Mesendoderm (in vitro differentiated cells): ENCODE measurements around the gene GAPVD1.
"Not testable (repeated sequence)": the region's sequence is repeated elsewhere in the genome, so short reads cannot be mapped to it uniquely, and the experiment has no call there.

Experiments
- DNase-seq: peaks from one replicate; pipeline ENCODE4 v3.0.0; 2013
- H2AK5ac ChIP-seq: 2 replicates; pipeline ENCODE4 v1.6.1; 2013; ENCODE audit warnings: low read length, inconsistent platforms
- H2BK120ac ChIP-seq: 2 replicates; pipeline ENCODE4 v1.6.1; 2013; ENCODE audit warnings: low read depth, mild to moderate bottlenecking, low read length, moderate library complexity, mixed read lengths
- H2BK15ac ChIP-seq: replicated peaks from 2 replicates; pipeline ENCODE4 v1.6.1; 2013; ENCODE audit warnings: low read depth, mild to moderate bottlenecking, moderate library complexity
- H2BK5ac ChIP-seq: 2 replicates; pipeline ENCODE4 v1.6.1; 2013; ENCODE audit warnings: low read length, inconsistent platforms
- H3K18ac ChIP-seq: 2 replicates; pipeline ENCODE4 v1.6.1; 2013; ENCODE audit warnings: mild to moderate bottlenecking, low read length, mixed read lengths
- H3K23ac ChIP-seq: one replicate; pipeline ENCODE4 v1.6.1; 2013; ENCODE audit warnings: low read length
- H3K27ac ChIP-seq: 2 replicates; pipeline ENCODE4 v1.5.1; 2013; ENCODE audit warnings: low read depth, mild to moderate bottlenecking, inconsistent platforms, low read length, moderate library complexity
- H3K27me3 ChIP-seq: 2 replicates; pipeline ENCODE4 v1.6.1; 2013; ENCODE audit warnings: low read length, control low read depth, mild to moderate bottlenecking, inconsistent platforms; ENCODE audit not compliant: insufficient read depth, poor library complexity
- H3K36me3 ChIP-seq: 2 replicates; pipeline ENCODE4 v1.6.1; 2013; ENCODE audit warnings: low read length, inconsistent platforms; ENCODE audit not compliant: control insufficient read depth, insufficient read depth
- H3K4ac ChIP-seq: one replicate; pipeline ENCODE4 v1.6.1; 2013; ENCODE audit warnings: low read depth, mild to moderate bottlenecking, low read length, moderate library complexity
- H3K4me1 ChIP-seq: 2 replicates; pipeline ENCODE4 v1.6.1; 2013; ENCODE audit warnings: low read depth, low read length, inconsistent platforms; ENCODE audit not compliant: control insufficient read depth
- H3K4me2 ChIP-seq: 2 replicates; pipeline ENCODE4 v1.6.1; 2013; ENCODE audit warnings: low read length
- H3K4me3 ChIP-seq: 2 replicates; pipeline ENCODE4 v1.5.1; 2013; ENCODE audit warnings: mild to moderate bottlenecking, low read length
- H3K56ac ChIP-seq: one replicate; pipeline ENCODE4 v1.6.1; 2013; ENCODE audit warnings: low read length
- H3K79me1 ChIP-seq: 2 replicates; pipeline ENCODE4 v1.6.1; 2013; ENCODE audit warnings: low read length, inconsistent platforms
- H3K79me2 ChIP-seq: 2 replicates; pipeline ENCODE4 v1.6.1; 2013; ENCODE audit warnings: mild to moderate bottlenecking, low read length; ENCODE audit not compliant: control insufficient read depth, insufficient read depth
- H3K9ac ChIP-seq: 2 replicates; pipeline ENCODE4 v1.6.1; 2013; ENCODE audit warnings: low read length, inconsistent platforms
- H4K5ac ChIP-seq: one replicate; pipeline ENCODE4 v1.6.1; 2013; ENCODE audit warnings: low read length
- H4K8ac ChIP-seq: one replicate; pipeline ENCODE4 v1.6.1; 2013; ENCODE audit warnings: low read depth, mild to moderate bottlenecking, control low read depth, low read length, moderate library complexity
- WGBS: extraction: QIAGEN DNeasy Blood & Tissue Kit; methylation state at CpG from one replicate; pipeline ENCODE4 v1.1.7; 2013; ENCODE audit warnings: low lambda C conversion rate, missing lambda C conversion rate; ENCODE audit not compliant: insufficient coverage; ENCODE audit errors: extremely low coverage; 5-methylcytosine and 5-hydroxymethylcytosine counted together

The GAPVD1 gene

DNA sequence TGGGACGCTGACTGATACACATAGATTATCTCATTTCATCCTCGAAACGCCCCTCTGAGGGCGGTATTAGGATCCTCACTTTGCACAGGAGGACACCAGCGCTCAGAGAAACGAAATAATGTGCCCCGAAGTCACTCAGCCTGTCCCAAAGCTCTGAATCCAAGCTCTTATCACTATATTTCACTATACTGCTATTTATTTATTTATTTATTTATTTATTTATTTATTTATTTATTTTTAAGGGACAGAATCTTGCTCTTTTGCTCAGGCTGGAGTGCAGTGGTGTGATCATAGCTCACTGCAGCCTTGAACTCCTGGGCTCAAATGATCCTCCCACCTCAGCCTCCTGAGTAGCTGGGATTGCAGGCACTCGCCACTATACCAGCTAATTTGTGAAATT lies 138.6 kb downstream of the GAPVD1 start:
- H3K4me2 ChIP-seq, H3K27me3 ChIP-seq, H3K4me3 ChIP-seq, H2BK15ac ChIP-seq, H2BK5ac ChIP-seq, H3K27ac ChIP-seq, H4K5ac ChIP-seq, H3K79me1 ChIP-seq, H4K8ac ChIP-seq, H3K9ac ChIP-seq, H2BK120ac ChIP-seq, H3K36me3 ChIP-seq, H3K4me1 ChIP-seq, H3K79me2 ChIP-seq, H2AK5ac ChIP-seq, H3K23ac ChIP-seq, H3K18ac ChIP-seq, H3K4ac ChIP-seq, DNase-seq, H3K56ac ChIP-seq: not testable (repeated sequence)
- no CpG with 5 or more reads among the region's 8 CpGs for WGBS

DNA sequence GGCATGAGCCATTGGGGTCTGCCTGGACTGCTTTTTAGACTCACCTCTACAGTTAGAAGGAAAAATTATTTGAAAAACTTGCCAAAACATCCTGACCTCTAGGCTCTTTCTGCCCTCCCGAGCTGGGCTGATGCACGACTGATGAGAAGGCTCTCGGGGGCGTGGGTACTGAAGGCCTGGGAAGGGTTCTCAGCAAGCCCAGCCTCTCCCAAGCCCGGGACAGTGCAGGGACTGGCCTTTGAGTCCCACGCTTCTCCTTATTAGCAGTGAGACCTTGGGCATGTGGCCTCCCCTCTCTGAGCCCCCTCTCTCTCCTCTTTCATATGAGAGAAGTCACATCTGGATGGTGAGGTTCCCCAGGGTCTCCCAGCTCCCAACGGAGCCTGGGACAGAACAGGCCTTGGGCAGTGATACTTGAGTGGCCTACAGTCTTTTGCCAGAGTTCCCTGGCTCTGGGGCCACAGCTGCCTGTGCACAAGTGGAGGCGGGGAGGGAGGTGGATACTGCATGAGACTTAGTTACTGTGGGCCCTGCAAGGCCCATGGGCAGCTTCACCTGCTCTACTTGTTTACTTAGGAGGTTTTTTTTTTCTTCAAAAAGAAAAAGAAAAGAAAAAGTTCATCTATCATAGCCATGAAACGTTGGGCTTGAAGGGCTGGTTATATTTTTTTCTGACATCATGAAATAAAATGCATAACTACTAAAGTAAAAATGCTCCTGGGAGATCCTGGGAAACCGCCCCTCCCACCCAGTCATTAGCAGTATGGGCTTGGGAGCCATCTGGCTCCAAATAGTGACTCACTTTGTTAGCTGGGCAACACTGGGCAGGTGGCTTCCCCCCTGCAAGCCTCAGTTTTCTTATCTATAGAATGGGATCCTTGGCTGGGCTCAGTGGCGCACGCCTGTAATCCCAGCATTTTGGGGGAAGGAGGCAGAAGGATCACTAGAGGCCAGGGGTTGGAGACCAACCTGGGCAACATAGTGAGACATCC lies 139.4 kb downstream of the GAPVD1 start:
- no peak overlapping the region for H3K4me3 ChIP-seq
- H3K23ac ChIP-seq: no peak overlapping the region
- H2BK5ac ChIP-seq: no peak overlapping the region
- H3K4me1 ChIP-seq: no peaks in the 10 kb centered on the region
- no peak overlapping the region for H3K9ac ChIP-seq
- H3K4me2 ChIP-seq: no peak overlapping the region
- H3K27me3 ChIP-seq: no peaks in the 10 kb centered on the region
- no peak overlapping the region for H4K8ac ChIP-seq
- no peak overlapping the region for H3K18ac ChIP-seq
- no peaks in the 10 kb centered on the region for H3K36me3 ChIP-seq
- H3K56ac ChIP-seq: no peak overlapping the region
- no peak overlapping the region for H3K4ac ChIP-seq
- H4K5ac ChIP-seq: no peak overlapping the region
- no peaks in the 10 kb centered on the region for H3K79me1 ChIP-seq
- H2AK5ac ChIP-seq: no peak overlapping the region
- no peak for DNase-seq
- no peak overlapping the region for H2BK120ac ChIP-seq
- H2BK15ac ChIP-seq: no peak overlapping the region
- H3K27ac ChIP-seq: no peak overlapping the region
- WGBS: no CpG with 5 or more reads among the region's 12 CpGs
- no peaks in the 10 kb centered on the region for H3K79me2 ChIP-seq

DNA sequence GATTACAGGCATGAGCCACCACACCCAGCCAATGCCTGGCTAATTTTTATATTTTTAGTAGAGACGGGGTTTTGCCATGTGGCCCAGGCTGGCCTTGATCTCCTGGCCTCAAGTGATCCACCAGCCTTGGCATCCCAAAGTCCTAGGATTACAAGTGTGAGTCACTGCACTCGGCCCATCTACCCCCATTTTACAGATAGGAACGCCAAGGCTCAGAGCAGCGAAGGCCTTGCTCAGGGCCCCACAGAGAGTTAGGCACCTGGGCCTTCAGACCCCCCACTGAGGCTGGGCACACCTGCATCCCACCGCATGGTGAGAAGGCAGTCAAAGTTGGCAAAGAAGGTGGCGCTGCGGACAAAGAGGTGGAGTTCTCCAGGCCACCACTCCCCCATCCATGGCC lies 143.1 kb downstream of the GAPVD1 start:
- Histone ChIP-seq H3K9ac (no peak overlapping the region), H3K79me1 (no peaks in the 10 kb centered on the region), H3K27me3 (no peaks in the 10 kb centered on the region), H3K36me3 (no peaks in the 10 kb centered on the region), H3K23ac (no peak overlapping the region), H3K79me2 (no peaks in the 10 kb centered on the region), H3K56ac (no peak overlapping the region), H3K18ac (no peak overlapping the region), H3K4me1 (no peaks in the 10 kb centered on the region), H2BK120ac (no peak overlapping the region), H4K5ac (no peak overlapping the region), H3K27ac (no peak overlapping the region), H2BK15ac (no peak overlapping the region), H3K4me2 (no peak overlapping the region), H2BK5ac (no peak overlapping the region), H4K8ac (no peak overlapping the region), H2AK5ac (no peak overlapping the region), H3K4ac (no peak overlapping the region), H3K4me3 (no peak overlapping the region)
- no peak for DNase-seq
- whole genome bisulfite sequencing: no CpG with 5 or more reads among the region's 7 CpGs

DNA sequence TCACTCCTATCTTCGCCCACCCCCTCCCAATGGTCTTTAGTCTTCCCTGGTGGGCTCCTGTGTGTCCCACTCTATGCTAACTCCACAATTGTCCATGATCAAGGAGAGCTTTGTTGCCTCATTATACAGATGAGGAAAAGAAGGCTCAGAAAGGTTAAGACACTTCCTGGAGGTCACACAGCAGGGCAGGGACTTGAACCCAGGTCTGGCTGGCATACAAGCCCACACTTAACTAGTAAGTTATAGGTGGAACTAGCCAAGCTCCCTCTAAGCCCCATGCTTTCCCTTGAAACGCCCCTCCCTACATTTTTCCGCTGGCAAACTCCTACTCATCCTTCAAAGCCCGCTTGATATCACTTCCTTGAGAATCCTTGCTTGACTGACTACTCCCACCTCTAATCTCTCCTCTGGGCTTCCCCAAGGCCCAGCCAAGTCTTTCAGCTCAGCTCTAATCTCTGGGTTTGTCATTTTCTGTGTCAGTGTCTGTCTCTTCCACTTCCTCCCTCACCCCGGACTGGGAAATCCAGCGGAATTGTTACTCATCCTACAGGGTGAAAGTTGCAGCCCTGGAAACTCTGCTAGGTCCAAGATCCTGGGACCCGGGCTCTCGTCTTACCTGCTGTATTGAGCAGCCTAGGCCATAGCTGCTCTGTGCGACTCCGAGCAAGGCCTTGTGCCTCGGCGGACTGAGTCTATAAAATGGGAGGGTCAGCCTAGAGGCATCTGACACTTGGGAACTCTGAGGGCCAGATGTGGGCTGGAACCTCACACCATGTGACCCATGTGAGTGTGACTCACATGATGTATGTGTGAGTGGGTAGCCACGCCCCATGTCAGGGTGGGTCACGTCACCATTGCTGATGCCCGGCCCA lies 144.5 kb downstream of the GAPVD1 start:
- Histone ChIP-seq H3K79me1 (no peaks in the 10 kb centered on the region), H3K4me1 (no peaks in the 10 kb centered on the region), H3K9ac (no peak overlapping the region), H2BK15ac (no peak overlapping the region), H2BK5ac (no peak overlapping the region), H4K8ac (no peak overlapping the region), H3K36me3 (no peaks in the 10 kb centered on the region), H3K56ac (no peak overlapping the region), H3K4ac (no peak overlapping the region), H4K5ac (no peak overlapping the region), H3K4me3 (no peak overlapping the region), H2BK120ac (no peak overlapping the region), H3K18ac (no peak overlapping the region), H3K4me2 (no peak overlapping the region), H3K79me2 (no peaks in the 10 kb centered on the region), H3K27me3 (no peaks in the 10 kb centered on the region), H3K23ac (no peak overlapping the region), H3K27ac (no peak overlapping the region), H2AK5ac (no peak overlapping the region)
- WGBS: no CpG with 5 or more reads among the region's 15 CpGs
- DNase-seq: no peak

DNA sequence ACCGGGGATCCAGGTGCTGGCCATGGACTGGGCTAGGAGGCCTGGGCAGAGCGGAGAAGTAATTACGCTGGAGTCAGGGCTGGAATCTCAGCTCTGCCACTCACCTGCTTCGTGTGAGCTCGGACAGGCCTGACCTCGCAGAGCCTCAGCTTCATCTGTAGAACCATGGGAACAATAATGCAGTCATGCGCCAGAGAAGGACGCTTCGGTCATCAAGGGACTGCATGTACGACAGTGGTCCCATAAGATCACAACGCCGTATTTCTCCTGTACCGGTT lies 145.1 kb downstream of the GAPVD1 start:
- no peak overlapping the region for H3K18ac ChIP-seq
- H2BK15ac ChIP-seq: no peak overlapping the region
- no peaks in the 10 kb centered on the region for H3K79me1 ChIP-seq
- H3K79me2 ChIP-seq: no peaks in the 10 kb centered on the region
- H3K36me3 ChIP-seq: no peaks in the 10 kb centered on the region
- H2BK120ac ChIP-seq: no peak overlapping the region
- no peaks in the 10 kb centered on the region for H3K27me3 ChIP-seq
- H2BK5ac ChIP-seq: no peak overlapping the region
- DNase-seq: no peak
- no peak overlapping the region for H4K8ac ChIP-seq
- no peak overlapping the region for H3K23ac ChIP-seq
- no peak overlapping the region for H3K27ac ChIP-seq
- no peaks in the 10 kb centered on the region for H3K4me1 ChIP-seq
- H3K9ac ChIP-seq: no peak overlapping the region
- H3K4ac ChIP-seq: no peak overlapping the region
- WGBS: no CpG with 5 or more reads among the region's 13 CpGs
- H4K5ac ChIP-seq: no peak overlapping the region
- H2AK5ac ChIP-seq: no peak overlapping the region
- H3K4me2 ChIP-seq: no peak overlapping the region
- no peak overlapping the region for H3K4me3 ChIP-seq
- no peak overlapping the region for H3K56ac ChIP-seq
